ENCODE data around the gene MYO5B. TPM values are rescaled to one million over a fixed set of nuclear protein-coding genes. Genes with fewer than 3 reads are reported as not detected.
A peak's percentile ranks its signal among the peaks of the same experiment; 100 is the strongest.

MYO5B gene
- total and polyA plus RNA-seq, 9 of the 15 experiments (the other 6 are each of a cell fraction or from before 2014, with no cell fraction given) = 0.07 to 0.42 (median 0.28) TPM

DNA sequence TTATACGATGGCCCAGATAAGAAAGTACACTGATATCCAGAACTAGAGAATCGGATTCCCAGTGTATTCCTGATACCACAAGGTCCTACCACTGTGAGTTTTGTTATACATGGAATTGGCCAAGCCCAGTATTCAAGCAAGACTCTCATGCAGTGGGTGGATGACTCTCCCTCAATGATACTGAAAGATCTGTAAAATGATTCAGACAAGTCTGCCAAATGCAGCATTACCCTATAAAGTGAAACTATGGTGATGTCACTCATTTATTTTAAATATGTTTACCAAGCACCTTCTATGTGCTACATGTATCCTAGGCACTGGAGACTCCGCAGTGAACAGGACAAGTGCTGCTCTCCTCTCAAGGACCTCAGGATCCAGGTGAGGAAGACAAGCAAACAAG is 22.6 kb downstream of the MYO5B start (continued):
- TF ChIP-seq, protein P1, sequence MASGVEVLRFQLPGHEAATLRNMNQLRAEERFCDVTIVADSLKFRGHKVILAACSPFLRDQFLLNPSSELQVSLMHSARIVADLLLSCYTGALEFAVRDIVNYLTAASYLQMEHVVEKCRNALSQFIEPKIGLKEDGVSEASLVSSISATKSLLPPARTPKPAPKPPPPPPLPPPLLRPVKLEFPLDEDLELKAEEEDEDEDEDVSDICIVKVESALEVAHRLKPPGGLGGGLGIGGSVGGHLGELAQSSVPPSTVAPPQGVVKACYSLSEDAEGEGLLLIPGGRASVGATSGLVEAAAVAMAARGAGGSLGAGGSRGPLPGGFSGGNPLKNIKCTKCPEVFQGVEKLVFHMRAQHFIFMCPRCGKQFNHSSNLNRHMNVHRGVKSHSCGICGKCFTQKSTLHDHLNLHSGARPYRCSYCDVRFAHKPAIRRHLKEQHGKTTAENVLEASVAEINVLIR (CRISPR knock-in tag; IDR thresholded peaks at IDR 0.05) = no peak

DNA sequence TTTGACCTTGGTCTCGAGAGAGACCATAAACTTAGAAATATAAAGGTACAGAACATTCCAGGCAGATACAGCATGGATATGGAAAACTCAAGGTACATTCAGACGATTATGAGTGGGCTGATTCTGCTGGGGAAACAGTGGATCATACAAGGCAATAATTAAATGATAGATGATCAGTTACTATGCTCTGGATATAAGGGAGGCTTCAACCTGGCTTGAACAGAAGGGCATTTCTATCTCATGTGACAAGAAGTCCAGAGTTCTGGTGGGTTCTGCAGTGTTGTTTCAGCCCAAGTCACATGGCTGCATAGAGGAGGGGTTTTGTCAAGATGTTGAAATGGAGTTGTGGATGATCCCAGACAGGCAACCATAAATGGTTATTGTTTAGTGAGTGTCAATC is 23.5 kb downstream of the MYO5B start:
- ChIA-PET POLR2A (no interaction called here), CTCF (ENCODE audit: low intra/inter-chr PET ratio) (no interaction called here)
- FAIRE-seq (no peak), DNase-seq (ENCODE audit: extremely low read depth in 1 of 4, low spot score in 3 of 4) (no peak), ATAC-seq (no peak)
- in situ Hi-C loops (cut with MboI) = no loop called here
- Histone ChIP-seq H3K27ac (ENCODE audit: extremely low read depth, low read depth, low read length) (no peak overlapping the region), H4K20me1 (replicated peaks; ENCODE audit: control insufficient read depth, insufficient read depth, low read length) (no peaks in the 10 kb centered on the region), H3K4me3 (no peak overlapping the region), H3K4me1 (replicated peaks in 1 of 2; ENCODE audit: control insufficient read depth in 2 of 2, insufficient read depth in 2 of 2, low read length in 2 of 2) (no peaks in the 10 kb centered on the region), H3K9ac (ENCODE audit: insufficient read depth in 1 of 2, low read depth in 2 of 2, low read length in 2 of 2) (no peak overlapping the region), H2AFZ (ENCODE audit: low read depth, low read length) (no peak overlapping the region), H3K27me3 (ENCODE audit: control insufficient read depth in 2 of 2, insufficient read depth in 2 of 2, low read length in 2 of 2) (no peaks in the 10 kb centered on the region), H3K9me3 (replicated peaks; ENCODE audit: control insufficient read depth, insufficient read depth, low read depth, low read length) (no peaks in the 10 kb centered on the region), H3K9me1 (ENCODE audit: control insufficient read depth, insufficient read depth, low read length) (no peaks in the 10 kb centered on the region), H3K4me2 (ENCODE audit: insufficient read depth, low read length) (no peak overlapping the region), H3K79me2 (ENCODE audit: control insufficient read depth, insufficient read depth, low read length) (no peaks in the 10 kb centered on the region), H3K36me3 (ENCODE audit: control insufficient read depth, insufficient read depth, low read length) (no peaks in the 10 kb centered on the region)
- intact Hi-C loops (cut with micrococcal nuclease) = no loop called here
- 0% methylated on average over 2 of the region's 2 CpGs for WGBS (ENCODE audit: insufficient coverage, low coverage, missing lambda C conversion rate)
- BruUV-seq (replicated peaks) = no TSS peak
- TF ChIP-seq TBL1XR1 (IDR thresholded peaks at IDR 0.05; ENCODE audit: low read length in 2 of 2) (no peak), ZFP1 (CRISPR knock-in tag; IDR thresholded peaks at IDR 0.05) (no peak)

DNA sequence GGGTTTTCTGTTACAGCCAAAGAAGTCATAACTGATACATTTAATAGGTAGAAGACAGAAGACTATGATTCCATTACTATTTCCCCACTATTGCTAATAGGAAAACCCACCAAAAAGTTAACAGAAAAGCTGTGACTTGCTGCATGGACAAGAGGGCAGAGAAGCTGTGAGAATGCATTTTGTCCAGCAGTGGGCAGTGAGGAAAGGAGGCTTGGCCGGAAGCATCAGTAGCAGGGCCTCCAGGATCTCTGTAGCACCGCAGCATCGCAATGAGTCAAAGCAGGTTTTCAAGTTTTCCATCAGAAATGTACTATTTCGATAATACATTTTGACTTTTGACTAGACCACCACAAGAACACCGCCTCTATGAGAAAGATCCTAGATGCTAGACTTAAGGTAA is 24.9 kb downstream of the MYO5B start:
- ChIA-PET POLR2A (no interaction called here), CTCF (ENCODE audit: low intra/inter-chr PET ratio) (interaction anchor here (1.2 kb wide), 1 partner anchor 297 kb away, joined by 3 read pairs; no protein-coding TSS in a partner anchor)
- intact Hi-C loops (cut with micrococcal nuclease) (no loop called here), in situ Hi-C loops (cut with MboI) (no loop called here)
- no peaks in the 10 kb centered on the region for H3K4me1 ChIP-seq (replicated peaks in 1 of 2; ENCODE audit: control insufficient read depth in 2 of 2, insufficient read depth in 2 of 2, low read length in 2 of 2)
- no peaks in the 10 kb centered on the region for H3K9me3 ChIP-seq (replicated peaks; ENCODE audit: control insufficient read depth, insufficient read depth, low read depth, low read length)
- no peaks in the 10 kb centered on the region for H3K79me2 ChIP-seq (ENCODE audit: control insufficient read depth, insufficient read depth, low read length)
- H3K9me1 ChIP-seq (ENCODE audit: control insufficient read depth, insufficient read depth, low read length) = no peaks in the 10 kb centered on the region
- peaks cover 0 to 5% of the 10 kb centered on the region in 2 experiments; a peak in 1 of 5 replicates for H3K27me3 ChIP-seq (ENCODE audit: control insufficient read depth in 2 of 2, insufficient read depth in 2 of 2, low read length in 2 of 2)
- no TSS peak for BruUV-seq (replicated peaks)
- WGBS (ENCODE audit: insufficient coverage, low coverage, missing lambda C conversion rate) = 0% methylated on average over 5 of the region's 5 CpGs
- no peak overlapping the region for H3K9ac ChIP-seq (ENCODE audit: insufficient read depth in 1 of 2, low read depth in 2 of 2, low read length in 2 of 2)
- TF ChIP-seq, protein P2, sequence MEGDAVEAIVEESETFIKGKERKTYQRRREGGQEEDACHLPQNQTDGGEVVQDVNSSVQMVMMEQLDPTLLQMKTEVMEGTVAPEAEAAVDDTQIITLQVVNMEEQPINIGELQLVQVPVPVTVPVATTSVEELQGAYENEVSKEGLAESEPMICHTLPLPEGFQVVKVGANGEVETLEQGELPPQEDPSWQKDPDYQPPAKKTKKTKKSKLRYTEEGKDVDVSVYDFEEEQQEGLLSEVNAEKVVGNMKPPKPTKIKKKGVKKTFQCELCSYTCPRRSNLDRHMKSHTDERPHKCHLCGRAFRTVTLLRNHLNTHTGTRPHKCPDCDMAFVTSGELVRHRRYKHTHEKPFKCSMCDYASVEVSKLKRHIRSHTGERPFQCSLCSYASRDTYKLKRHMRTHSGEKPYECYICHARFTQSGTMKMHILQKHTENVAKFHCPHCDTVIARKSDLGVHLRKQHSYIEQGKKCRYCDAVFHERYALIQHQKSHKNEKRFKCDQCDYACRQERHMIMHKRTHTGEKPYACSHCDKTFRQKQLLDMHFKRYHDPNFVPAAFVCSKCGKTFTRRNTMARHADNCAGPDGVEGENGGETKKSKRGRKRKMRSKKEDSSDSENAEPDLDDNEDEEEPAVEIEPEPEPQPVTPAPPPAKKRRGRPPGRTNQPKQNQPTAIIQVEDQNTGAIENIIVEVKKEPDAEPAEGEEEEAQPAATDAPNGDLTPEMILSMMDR (IDR thresholded peaks at IDR 0.05 in 2 of 3, conservative IDR thresholded peaks at IDR 0.05 in 1 of 3; ENCODE audit: insufficient read depth in 2 of 3, low read depth in 1 of 3, low read length in 3 of 3) = 0 out of 6 replicates have a peak, but pooled peaks have one; percentile 6 to 26 (median 15)
- TF ChIP-seq DIDO1 (tag; IDR thresholded peaks at IDR 0.05; ENCODE audit: low read depth) = no peak
- H4K20me1 ChIP-seq (replicated peaks; ENCODE audit: control insufficient read depth, insufficient read depth, low read length) = no peaks in the 10 kb centered on the region
- FAIRE-seq = no peak
- H3K4me2 ChIP-seq (ENCODE audit: insufficient read depth, low read length) = no peak overlapping the region
- H2AFZ ChIP-seq (ENCODE audit: low read depth, low read length) = no peak overlapping the region
- H3K27ac ChIP-seq (ENCODE audit: extremely low read depth, low read depth, low read length) = no peak overlapping the region
- ATAC-seq = peak; percentile 55; the same call in 1 of the 3 replicates
- H3K4me3 ChIP-seq = no peak overlapping the region
- H3K36me3 ChIP-seq (ENCODE audit: control insufficient read depth, insufficient read depth, low read length) = no peaks in the 10 kb centered on the region
- no peak for DNase-seq (ENCODE audit: extremely low read depth in 1 of 4, low spot score in 3 of 4)
